SK-N-SH treated with all-trans-retinoic acid at 6 μM for 48 hours (cell line): Measurements from ENCODE around the gene RAET1E.

Experiments used
- ATAC-seq: fragments of 200-7000 bp; cut with Tn5 transposase; 3 replicates; pipeline ENCODE4 v1.9.1; 2020; ENCODE audit warnings: mild to moderate bottlenecking, moderate library complexity
- ARNTL ChIP-seq: fragments of 450-650 bp; formaldehyde crosslinking; IDR thresholded peaks from 2 replicates; pipeline ENCODE4 v1.5.0; 2020; ENCODE audit warnings: low read depth, mild to moderate bottlenecking, moderate library complexity, borderline replicate concordance
- BACH2 ChIP-seq: fragments of 250-450 bp; sonication (Bioruptor Pico); IDR thresholded peaks from 2 replicates; pipeline ENCODE4 v1.9.0; 2021; ENCODE audit warnings: mild to moderate bottlenecking, borderline replicate concordance
- CSDC2 ChIP-seq: fragments of 250-450 bp; sonication (Bioruptor Pico); IDR thresholded peaks from 2 replicates; pipeline ENCODE4 v1.5.0; 2020; ENCODE audit warnings: mild to moderate bottlenecking, moderate library complexity
- GLIS3 ChIP-seq: fragments of 250-450 bp; sonication (Bioruptor Pico); IDR thresholded peaks from 2 replicates; pipeline ENCODE4 v1.5.0; 2020; ENCODE audit warnings: mild to moderate bottlenecking, moderate library complexity
- ISL1 ChIP-seq: fragments of 250-450 bp; sonication (Bioruptor Pico); IDR thresholded peaks from 2 replicates; pipeline ENCODE4 v2.1.2; 2022; ENCODE audit warnings: mild to moderate bottlenecking, moderate library complexity
- OSR1 ChIP-seq: fragments of 250-450 bp; sonication (Bioruptor Pico); IDR thresholded peaks from 2 replicates; pipeline ENCODE4 v1.8.0; 2022; ENCODE audit warnings: moderate library complexity, mild to moderate bottlenecking, inconsistent platforms
- PPARA ChIP-seq: fragments of 250-450 bp; sonication (Bioruptor Pico); IDR thresholded peaks from 2 replicates; pipeline ENCODE4 v1.5.0; 2020; ENCODE audit warnings: mild to moderate bottlenecking, borderline replicate concordance
- TOX ChIP-seq: fragments of 250-450 bp; sonication (Bioruptor Pico); IDR thresholded peaks from 2 replicates; pipeline ENCODE4 v1.8.0; 2021; ENCODE audit warnings: mild to moderate bottlenecking, moderate library complexity, borderline replicate concordance
- ZC3H10 ChIP-seq: fragments of 250-450 bp; sonication (Bioruptor Pico); IDR thresholded peaks from 2 replicates; pipeline ENCODE4 v1.5.1; 2021; ENCODE audit warnings: mild to moderate bottlenecking, moderate library complexity
- ZFP3 ChIP-seq: fragments of 250-450 bp; sonication (Bioruptor Pico); IDR thresholded peaks from 2 replicates; pipeline ENCODE4 v1.5.0; 2020; ENCODE audit warnings: mild to moderate bottlenecking, moderate library complexity
- ZFP30 ChIP-seq: fragments of 450-650 bp; formaldehyde crosslinking; IDR thresholded peaks from 2 replicates; pipeline ENCODE4 v1.5.0; 2022; ENCODE audit warnings: mild to moderate bottlenecking, moderate library complexity
- ZNF565 ChIP-seq: fragments of 450-650 bp; formaldehyde crosslinking; conservative IDR thresholded peaks from 2 replicates; pipeline ENCODE4 v1.5.0; 2020; ENCODE audit warnings: low read depth, mild to moderate bottlenecking, moderate library complexity
- ZNF8 ChIP-seq: fragments of 450-650 bp; formaldehyde crosslinking; IDR thresholded peaks from 2 replicates; pipeline ENCODE4 v1.5.0; 2020; ENCODE audit warnings: mild to moderate bottlenecking, moderate library complexity
- TF ChIP-seq, protein P1 (sequence below): fragments of 250-450 bp; sonication (Bioruptor Pico); IDR thresholded peaks from 2 replicates; pipeline ENCODE4 v1.5.1; 2020; ENCODE audit warnings: low read depth, mild to moderate bottlenecking, moderate library complexity
- TF ChIP-seq, protein P2 (sequence below): fragments of 250-450 bp; sonication (Bioruptor Pico); IDR thresholded peaks from 2 replicates; pipeline ENCODE4 v1.5.0; 2020; ENCODE audit warnings: mild to moderate bottlenecking, moderate library complexity
- TF ChIP-seq, protein P3 (sequence below): fragments of 250-450 bp; sonication (Bioruptor Pico); IDR thresholded peaks from 2 replicates; pipeline ENCODE4 v1.8.0; 2020; ENCODE audit warnings: mild to moderate bottlenecking, moderate library complexity, borderline replicate concordance
- TF ChIP-seq, protein P4 (sequence below): fragments of 250-450 bp; sonication (Bioruptor Pico); IDR thresholded peaks from 2 replicates; pipeline ENCODE4 v1.5.1; 2021; ENCODE audit warnings: mild to moderate bottlenecking, moderate library complexity
- TF ChIP-seq, protein P5 (sequence below): fragments of 250-450 bp; sonication (Bioruptor Pico); IDR thresholded peaks from 2 replicates; pipeline ENCODE4 v1.8.0; 2021; ENCODE audit warnings: low read depth, mild to moderate bottlenecking, moderate library complexity, borderline replicate concordance

The RAET1E gene

DNA sequence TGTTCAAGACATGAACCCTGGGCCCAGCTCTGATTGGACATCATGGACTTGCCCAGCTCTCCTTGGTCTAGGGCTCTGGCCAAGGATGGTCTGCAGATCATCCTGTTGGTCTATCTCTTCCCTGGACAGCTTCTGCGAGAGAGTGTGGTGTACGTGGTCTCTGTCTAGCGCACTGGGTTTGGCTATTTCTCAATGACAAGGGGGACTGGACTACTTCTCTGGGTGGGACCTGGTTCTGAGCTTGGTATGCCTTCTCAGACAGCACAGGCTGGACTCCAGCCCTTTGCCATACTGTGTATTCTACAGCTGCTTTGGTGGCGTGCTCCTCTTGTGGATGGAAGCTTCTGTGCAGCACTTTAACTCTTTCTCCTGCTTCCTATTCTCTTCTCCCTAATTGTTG is 8.5 kb upstream of the RAET1E start:
- no peak for ATAC-seq
- TF ChIP-seq ZC3H10 (CRISPR knock-in tag) (no peak), ZNF565 (CRISPR knock-in tag) (no peak), GLIS3 (CRISPR knock-in tag) (no peak), ISL1 (no peak), ZNF8 (CRISPR knock-in tag) (no peak), BACH2 (CRISPR knock-in tag) (no peak), ZFP30 (no peak), ARNTL (no peak), PPARA (no peak), CSDC2 (no peak), TOX (CRISPR knock-in tag) (no peak), OSR1 (CRISPR knock-in tag) (no peak)
- TF ChIP-seq, protein P1, sequence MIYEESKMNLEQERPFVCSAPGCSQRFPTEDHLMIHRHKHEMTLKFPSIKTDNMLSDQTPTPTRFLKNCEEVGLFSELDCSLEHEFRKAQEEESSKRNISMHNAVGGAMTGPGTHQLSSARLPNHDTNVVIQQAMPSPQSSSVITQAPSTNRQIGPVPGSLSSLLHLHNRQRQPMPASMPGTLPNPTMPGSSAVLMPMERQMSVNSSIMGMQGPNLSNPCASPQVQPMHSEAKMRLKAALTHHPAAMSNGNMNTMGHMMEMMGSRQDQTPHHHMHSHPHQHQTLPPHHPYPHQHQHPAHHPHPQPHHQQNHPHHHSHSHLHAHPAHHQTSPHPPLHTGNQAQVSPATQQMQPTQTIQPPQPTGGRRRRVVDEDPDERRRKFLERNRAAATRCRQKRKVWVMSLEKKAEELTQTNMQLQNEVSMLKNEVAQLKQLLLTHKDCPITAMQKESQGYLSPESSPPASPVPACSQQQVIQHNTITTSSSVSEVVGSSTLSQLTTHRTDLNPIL (CRISPR knock-in tag) = no peak
- TF ChIP-seq, protein P2, sequence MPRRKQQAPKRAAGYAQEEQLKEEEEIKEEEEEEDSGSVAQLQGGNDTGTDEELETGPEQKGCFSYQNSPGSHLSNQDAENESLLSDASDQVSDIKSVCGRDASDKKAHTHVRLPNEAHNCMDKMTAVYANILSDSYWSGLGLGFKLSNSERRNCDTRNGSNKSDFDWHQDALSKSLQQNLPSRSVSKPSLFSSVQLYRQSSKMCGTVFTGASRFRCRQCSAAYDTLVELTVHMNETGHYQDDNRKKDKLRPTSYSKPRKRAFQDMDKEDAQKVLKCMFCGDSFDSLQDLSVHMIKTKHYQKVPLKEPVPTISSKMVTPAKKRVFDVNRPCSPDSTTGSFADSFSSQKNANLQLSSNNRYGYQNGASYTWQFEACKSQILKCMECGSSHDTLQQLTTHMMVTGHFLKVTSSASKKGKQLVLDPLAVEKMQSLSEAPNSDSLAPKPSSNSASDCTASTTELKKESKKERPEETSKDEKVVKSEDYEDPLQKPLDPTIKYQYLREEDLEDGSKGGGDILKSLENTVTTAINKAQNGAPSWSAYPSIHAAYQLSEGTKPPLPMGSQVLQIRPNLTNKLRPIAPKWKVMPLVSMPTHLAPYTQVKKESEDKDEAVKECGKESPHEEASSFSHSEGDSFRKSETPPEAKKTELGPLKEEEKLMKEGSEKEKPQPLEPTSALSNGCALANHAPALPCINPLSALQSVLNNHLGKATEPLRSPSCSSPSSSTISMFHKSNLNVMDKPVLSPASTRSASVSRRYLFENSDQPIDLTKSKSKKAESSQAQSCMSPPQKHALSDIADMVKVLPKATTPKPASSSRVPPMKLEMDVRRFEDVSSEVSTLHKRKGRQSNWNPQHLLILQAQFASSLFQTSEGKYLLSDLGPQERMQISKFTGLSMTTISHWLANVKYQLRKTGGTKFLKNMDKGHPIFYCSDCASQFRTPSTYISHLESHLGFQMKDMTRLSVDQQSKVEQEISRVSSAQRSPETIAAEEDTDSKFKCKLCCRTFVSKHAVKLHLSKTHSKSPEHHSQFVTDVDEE (CRISPR knock-in tag) = no peak
- TF ChIP-seq, protein P3, sequence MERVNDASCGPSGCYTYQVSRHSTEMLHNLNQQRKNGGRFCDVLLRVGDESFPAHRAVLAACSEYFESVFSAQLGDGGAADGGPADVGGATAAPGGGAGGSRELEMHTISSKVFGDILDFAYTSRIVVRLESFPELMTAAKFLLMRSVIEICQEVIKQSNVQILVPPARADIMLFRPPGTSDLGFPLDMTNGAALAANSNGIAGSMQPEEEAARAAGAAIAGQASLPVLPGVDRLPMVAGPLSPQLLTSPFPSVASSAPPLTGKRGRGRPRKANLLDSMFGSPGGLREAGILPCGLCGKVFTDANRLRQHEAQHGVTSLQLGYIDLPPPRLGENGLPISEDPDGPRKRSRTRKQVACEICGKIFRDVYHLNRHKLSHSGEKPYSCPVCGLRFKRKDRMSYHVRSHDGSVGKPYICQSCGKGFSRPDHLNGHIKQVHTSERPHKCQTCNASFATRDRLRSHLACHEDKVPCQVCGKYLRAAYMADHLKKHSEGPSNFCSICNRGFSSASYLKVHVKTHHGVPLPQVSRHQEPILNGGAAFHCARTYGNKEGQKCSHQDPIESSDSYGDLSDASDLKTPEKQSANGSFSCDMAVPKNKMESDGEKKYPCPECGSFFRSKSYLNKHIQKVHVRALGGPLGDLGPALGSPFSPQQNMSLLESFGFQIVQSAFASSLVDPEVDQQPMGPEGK (CRISPR knock-in tag) = no peak
- TF ChIP-seq, protein P4, sequence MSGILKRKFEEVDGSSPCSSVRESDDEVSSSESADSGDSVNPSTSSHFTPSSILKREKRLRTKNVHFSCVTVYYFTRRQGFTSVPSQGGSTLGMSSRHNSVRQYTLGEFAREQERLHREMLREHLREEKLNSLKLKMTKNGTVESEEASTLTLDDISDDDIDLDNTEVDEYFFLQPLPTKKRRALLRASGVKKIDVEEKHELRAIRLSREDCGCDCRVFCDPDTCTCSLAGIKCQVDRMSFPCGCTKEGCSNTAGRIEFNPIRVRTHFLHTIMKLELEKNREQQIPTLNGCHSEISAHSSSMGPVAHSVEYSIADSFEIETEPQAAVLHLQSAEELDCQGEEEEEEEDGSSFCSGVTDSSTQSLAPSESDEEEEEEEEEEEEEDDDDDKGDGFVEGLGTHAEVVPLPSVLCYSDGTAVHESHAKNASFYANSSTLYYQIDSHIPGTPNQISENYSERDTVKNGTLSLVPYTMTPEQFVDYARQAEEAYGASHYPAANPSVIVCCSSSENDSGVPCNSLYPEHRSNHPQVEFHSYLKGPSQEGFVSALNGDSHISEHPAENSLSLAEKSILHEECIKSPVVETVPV = no peak
- TF ChIP-seq, protein P5, sequence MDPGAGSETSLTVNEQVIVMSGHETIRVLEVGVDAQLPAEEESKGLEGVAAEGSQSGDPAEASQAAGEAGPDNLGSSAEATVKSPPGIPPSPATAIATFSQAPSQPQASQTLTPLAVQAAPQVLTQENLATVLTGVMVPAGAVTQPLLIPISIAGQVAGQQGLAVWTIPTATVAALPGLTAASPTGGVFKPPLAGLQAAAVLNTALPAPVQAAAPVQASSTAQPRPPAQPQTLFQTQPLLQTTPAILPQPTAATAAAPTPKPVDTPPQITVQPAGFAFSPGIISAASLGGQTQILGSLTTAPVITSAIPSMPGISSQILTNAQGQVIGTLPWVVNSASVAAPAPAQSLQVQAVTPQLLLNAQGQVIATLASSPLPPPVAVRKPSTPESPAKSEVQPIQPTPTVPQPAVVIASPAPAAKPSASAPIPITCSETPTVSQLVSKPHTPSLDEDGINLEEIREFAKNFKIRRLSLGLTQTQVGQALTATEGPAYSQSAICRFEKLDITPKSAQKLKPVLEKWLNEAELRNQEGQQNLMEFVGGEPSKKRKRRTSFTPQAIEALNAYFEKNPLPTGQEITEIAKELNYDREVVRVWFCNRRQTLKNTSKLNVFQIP (CRISPR knock-in tag) = no peak

DNA sequence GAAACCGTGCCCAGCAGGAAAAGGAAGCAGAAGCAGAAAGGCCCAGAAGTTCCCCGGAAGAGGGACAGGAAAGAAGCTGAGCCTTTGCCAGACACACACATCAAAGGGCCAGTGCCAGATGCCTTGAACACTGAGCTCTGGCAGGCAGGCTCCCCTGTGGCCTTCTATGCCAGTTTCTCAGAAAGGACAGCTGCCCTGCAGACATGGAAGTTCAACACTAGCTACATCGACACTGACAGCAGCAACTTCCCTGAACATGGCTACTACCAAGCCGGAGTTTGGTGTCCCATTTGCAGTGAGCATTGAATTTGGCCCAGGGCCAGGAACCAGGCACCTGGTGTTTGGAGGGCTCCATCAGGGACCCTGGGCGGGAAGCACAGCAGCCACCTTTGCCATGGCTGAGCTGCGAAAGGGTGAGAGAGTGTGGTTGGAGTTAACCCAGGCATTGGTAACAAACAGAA is 8.0 kb upstream of the RAET1E start:
- no peak for ATAC-seq

More for the DNA sequence above, 8.0 kb upstream of the RAET1E start:
- TF ChIP-seq BACH2 (CRISPR knock-in tag) (no peak), ZFP3 (no peak), ISL1 (no peak), OSR1 (CRISPR knock-in tag) (no peak), ZFP30 (no peak)
- TF ChIP-seq, protein P5 (CRISPR knock-in tag) = no peak
- TF ChIP-seq, protein P2 (CRISPR knock-in tag) = no peak
- TF ChIP-seq, all 23 proteins: peak for 0
